Loucy (cell line): ENCODE data around the gene ABLIM1.

Experiments
- H2AFZ ChIP-seq: fragments of 200-600 bp; sonication (generic); 2 replicates; pipeline ENCODE4 v1.6.0; 2016; ENCODE audit warnings: antibody characterized with exemption, mild to moderate bottlenecking, low read length, moderate library complexity
- H3F3A ChIP-seq: fragments of 200-600 bp; 2 replicates; pipeline ENCODE4 v1.6.0; 2016; ENCODE audit warnings: antibody characterized with exemption, low read depth, mild to moderate bottlenecking
- H3K27me3 ChIP-seq: fragments of 200-600 bp; sonication (generic); 2 replicates; pipeline ENCODE4 v1.6.1; 2014; ENCODE audit warnings: low read length, mild to moderate bottlenecking; ENCODE audit not compliant: insufficient read depth, poor library complexity, severe bottlenecking
- H3K36me3 ChIP-seq: fragments of 200-600 bp; sonication (generic); 2 replicates; pipeline ENCODE4 v1.6.1; 2016; ENCODE audit warnings: low read length; ENCODE audit not compliant: insufficient read depth
- H3K4me1 ChIP-seq: fragments of 200-600 bp; sonication (generic); 2 replicates; pipeline ENCODE4 v1.5.1; 2014; ENCODE audit warnings: low read length, mild to moderate bottlenecking; ENCODE audit not compliant: insufficient read depth, poor library complexity, severe bottlenecking
- H3K4me2 ChIP-seq: fragments of 200-600 bp; sonication (generic); 2 replicates; pipeline ENCODE4 v1.6.0; 2014; ENCODE audit warnings: antibody characterized with exemption, low read length, low read depth, mild to moderate bottlenecking; ENCODE audit not compliant: poor library complexity, severe bottlenecking
- H3K4me3 ChIP-seq: fragments of 200-600 bp; sonication (generic); 2 replicates; pipeline ENCODE4 v1.5.1; 2014; ENCODE audit warnings: low read length, mild to moderate bottlenecking, mixed read lengths; ENCODE audit not compliant: poor library complexity, severe bottlenecking
- H3K79me2 ChIP-seq: fragments of 200-600 bp; sonication (generic); 2 replicates; pipeline ENCODE4 v1.6.1; 2014; ENCODE audit warnings: low read length; ENCODE audit not compliant: insufficient read depth
- H3K9ac ChIP-seq: fragments of 200-600 bp; sonication (generic); 2 replicates; pipeline ENCODE4 v1.6.0; 2014; ENCODE audit warnings: mild to moderate bottlenecking, low read depth, low read length, moderate library complexity; ENCODE audit not compliant: poor library complexity, severe bottlenecking
- H3K9me2 ChIP-seq: fragments of 200-600 bp; sonication (generic); replicated peaks from 2 replicates; pipeline ENCODE4 v1.6.1; 2016; ENCODE audit warnings: low read depth, low read length, mixed read lengths
- H3K9me3 ChIP-seq: fragments of 200-600 bp; sonication (generic); 2 replicates; pipeline ENCODE4 v1.6.1; 2014; ENCODE audit warnings: mild to moderate bottlenecking, antibody characterized with exemption, low read length, low read depth; ENCODE audit not compliant: insufficient read depth
- H4K20me1 ChIP-seq: fragments of 200-600 bp; sonication (generic); 2 replicates; pipeline ENCODE4 v1.6.0; 2014; ENCODE audit warnings: antibody characterized with exemption, low read length, mild to moderate bottlenecking; ENCODE audit not compliant: insufficient read depth, poor library complexity, severe bottlenecking
- CTCF ChIP-seq: fragments of 200-600 bp; sonication (generic); conservative IDR thresholded peaks from 2 replicates; pipeline ENCODE4 v1.5.1; 2014; ENCODE audit warnings: mild to moderate bottlenecking, antibody characterized with exemption, low read length
- EZH2phosphoT487 ChIP-seq: fragments of 200-600 bp; IDR thresholded peaks from 2 replicates; pipeline ENCODE4 v1.6.1; 2018; ENCODE audit warnings: antibody characterized with exemption, mild to moderate bottlenecking, moderate library complexity, borderline replicate concordance

Gene ABLIM1

GRCh38 chr10:114624951-114625780 lies 32.9 kb downstream of the ABLIM1 start:
- Histone ChIP-seq H3K9me3 (peaks cover 13% of the 10 kb centered on the region), H3K9me2 (no peaks in the 10 kb centered on the region), H3K4me1 (peaks cover 5% of the 10 kb centered on the region), H3K4me3 (no peak overlapping the region), H2AFZ (no peak overlapping the region), H3K36me3 (peaks cover 53% of the 10 kb centered on the region), H4K20me1 (no peaks in the 10 kb centered on the region), H3K4me2 (no peak overlapping the region), H3F3A (no peaks in the 10 kb centered on the region), H3K79me2 (peaks cover 26% of the 10 kb centered on the region), H3K9ac (no peak overlapping the region), H3K27me3 (no peaks in the 10 kb centered on the region)
- TF ChIP-seq CTCF (no peak), EZH2phosphoT487 (no peak)

GRCh38 chr10:114624422-114624821 lies 33.7 kb downstream of the ABLIM1 start:
- TF ChIP-seq EZH2phosphoT487, result no peak
- no peak for TF ChIP-seq CTCF
- H3K9ac ChIP-seq, result no peak overlapping the region
- peaks cover 5% of the 10 kb centered on the region for H3K4me1 ChIP-seq
- peaks cover 23% of the 10 kb centered on the region for H3K79me2 ChIP-seq
- H3K4me3 ChIP-seq, result no peak overlapping the region
- H2AFZ ChIP-seq, result no peak overlapping the region
- no peaks in the 10 kb centered on the region for H3K9me2 ChIP-seq
- H3K36me3 ChIP-seq, result peaks cover 56% of the 10 kb centered on the region
- H3K9me3 ChIP-seq, result peaks cover 13% of the 10 kb centered on the region
- no peaks in the 10 kb centered on the region for H3F3A ChIP-seq
- H3K27me3 ChIP-seq, result no peaks in the 10 kb centered on the region
- no peak overlapping the region for H3K4me2 ChIP-seq
- H4K20me1 ChIP-seq, result no peaks in the 10 kb centered on the region

- no peak for TF ChIP-seq EZH2phosphoT487
- TF ChIP-seq CTCF, result no peak
- Histone ChIP-seq H3K27me3 (no peaks in the 10 kb centered on the region), H2AFZ (no peak overlapping the region), H3K9me3 (peaks cover 13% of the 10 kb centered on the region), H3K4me1 (peaks cover 6% of the 10 kb centered on the region), H3K36me3 (peaks cover 52% of the 10 kb centered on the region), H4K20me1 (no peaks in the 10 kb centered on the region), H3K9ac (no peak overlapping the region), H3K9me2 (no peaks in the 10 kb centered on the region), H3K79me2 (peaks cover 21% of the 10 kb centered on the region), H3K4me3 (no peak overlapping the region), H3K4me2 (no peak overlapping the region), H3F3A (no peaks in the 10 kb centered on the region)
These were observed 34.3 kb downstream of the ABLIM1 start for GRCh38 chr10:114623661-114624294.
